ENCODE measurements around the gene GPR33. TPM values are rescaled to one million over a fixed set of nuclear protein-coding genes. Genes with fewer than 3 reads are reported as not detected.
"Not testable (repeated sequence)": the region's sequence is repeated elsewhere in the genome, so short reads cannot be mapped to it uniquely, and the experiment has no call there.

GPR33 gene
- total and polyA plus RNA-seq, 10 donors: not detected

DNA sequence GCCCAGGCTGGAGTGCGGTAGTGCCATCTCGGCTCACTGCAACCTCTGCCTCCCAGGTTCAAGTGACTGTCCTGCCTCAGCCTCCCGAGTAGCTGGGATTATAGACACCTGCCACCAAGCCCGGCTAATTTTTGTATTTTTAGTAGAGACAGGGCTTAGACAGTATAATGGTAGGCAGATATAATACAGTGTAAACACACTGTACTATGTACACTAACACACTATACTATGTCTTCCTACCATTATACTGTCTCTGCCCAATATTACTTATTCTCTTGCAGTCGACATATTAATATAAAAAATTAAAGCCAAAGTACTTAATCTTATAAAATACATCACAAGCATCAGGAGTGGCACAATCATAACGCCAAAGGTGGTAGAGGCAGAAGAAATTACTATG, 45.6 kb downstream of the GPR33 start:
- no peaks in the 10 kb centered on the region for H3K9me3 ChIP-seq
- peaks cover 0 to 20% (median 4%) of the 10 kb centered on the region in 6 donors for H3K36me3 ChIP-seq
- H3K4me3 ChIP-seq: no peak overlapping the region
- no peaks in the 10 kb centered on the region for H3K4me1 ChIP-seq
- no peaks in the 10 kb centered on the region for H3K27me3 ChIP-seq (replicated peaks in 1 of 7)
- DNase-seq: no peak
- WGBS, 5 donors: 91 to 96% (median 94%) methylated on average over 6 of the region's 6 CpGs
- no peak for TF ChIP-seq POLR2A (IDR thresholded peaks at IDR 0.05)
- TF ChIP-seq POLR2AphosphoS5 (IDR thresholded peaks at IDR 0.05): no peak
- TF ChIP-seq, protein P1, sequence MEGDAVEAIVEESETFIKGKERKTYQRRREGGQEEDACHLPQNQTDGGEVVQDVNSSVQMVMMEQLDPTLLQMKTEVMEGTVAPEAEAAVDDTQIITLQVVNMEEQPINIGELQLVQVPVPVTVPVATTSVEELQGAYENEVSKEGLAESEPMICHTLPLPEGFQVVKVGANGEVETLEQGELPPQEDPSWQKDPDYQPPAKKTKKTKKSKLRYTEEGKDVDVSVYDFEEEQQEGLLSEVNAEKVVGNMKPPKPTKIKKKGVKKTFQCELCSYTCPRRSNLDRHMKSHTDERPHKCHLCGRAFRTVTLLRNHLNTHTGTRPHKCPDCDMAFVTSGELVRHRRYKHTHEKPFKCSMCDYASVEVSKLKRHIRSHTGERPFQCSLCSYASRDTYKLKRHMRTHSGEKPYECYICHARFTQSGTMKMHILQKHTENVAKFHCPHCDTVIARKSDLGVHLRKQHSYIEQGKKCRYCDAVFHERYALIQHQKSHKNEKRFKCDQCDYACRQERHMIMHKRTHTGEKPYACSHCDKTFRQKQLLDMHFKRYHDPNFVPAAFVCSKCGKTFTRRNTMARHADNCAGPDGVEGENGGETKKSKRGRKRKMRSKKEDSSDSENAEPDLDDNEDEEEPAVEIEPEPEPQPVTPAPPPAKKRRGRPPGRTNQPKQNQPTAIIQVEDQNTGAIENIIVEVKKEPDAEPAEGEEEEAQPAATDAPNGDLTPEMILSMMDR (IDR thresholded peaks at IDR 0.05 in 8 of 11, conservative IDR thresholded peaks at IDR 0.05 in 3 of 11): no peak
- no peak overlapping the region for H3K27ac ChIP-seq
- intact Hi-C loops (cut with DNase I; ENCODE audit: low total_unique reads): no loop called here

DNA sequence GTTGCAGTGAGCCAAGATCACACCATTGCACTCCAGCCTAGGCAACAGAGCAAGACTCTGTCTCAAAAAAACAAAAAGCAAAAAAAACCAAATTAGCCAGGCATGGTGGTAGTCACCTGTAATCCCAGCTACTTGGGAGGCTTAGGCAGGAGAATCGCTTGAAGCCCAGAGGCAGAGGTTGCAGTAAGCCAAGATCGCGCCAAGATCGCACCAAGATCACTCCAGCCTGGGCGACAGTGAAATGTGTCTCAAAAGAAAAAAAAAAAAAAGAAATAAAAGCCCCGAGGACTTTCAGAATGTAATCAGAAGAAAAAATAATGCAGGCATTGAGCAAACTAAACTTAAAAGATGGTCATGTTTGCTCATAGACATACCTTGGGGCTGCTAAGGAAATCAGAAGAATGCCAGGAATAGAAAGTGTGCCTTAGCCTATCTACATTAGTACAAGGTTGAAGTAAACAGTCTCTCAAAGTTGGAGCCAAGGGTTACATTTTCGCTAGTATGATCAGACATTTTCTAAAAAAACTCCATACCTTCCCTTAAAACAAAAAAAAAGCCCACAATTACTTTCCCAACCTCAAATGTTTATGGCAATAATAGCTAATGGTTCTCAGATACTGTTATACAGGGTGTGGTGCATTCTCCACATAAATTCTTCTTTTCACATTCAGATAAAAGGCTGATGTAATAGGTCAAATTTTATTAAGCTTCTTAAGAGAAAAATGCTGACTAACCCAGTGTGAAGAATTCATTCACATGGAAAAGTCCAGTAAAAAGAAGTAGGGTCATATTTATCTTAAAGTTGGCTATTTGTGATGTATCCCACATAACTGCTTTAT, 46.3 kb downstream of the GPR33 start:
- DNase-seq: no peak
- no peaks in the 10 kb centered on the region for H3K27me3 ChIP-seq (replicated peaks in 1 of 7)
- no peaks in the 10 kb centered on the region for H3K9me3 ChIP-seq
- intact Hi-C loops (cut with DNase I; ENCODE audit: low total_unique reads): no loop called here
- no peak overlapping the region for H3K4me3 ChIP-seq
- H3K36me3 ChIP-seq: peaks cover 0 to 16% (median 4%) of the 10 kb centered on the region in 6 donors
- WGBS, 5 donors: 79 to 96% (median 93%) methylated on average over 7 of the region's 7 CpGs
- TF ChIP-seq, protein P1 (IDR thresholded peaks at IDR 0.05 in 8 of 11, conservative IDR thresholded peaks at IDR 0.05 in 3 of 11): no peak
- TF ChIP-seq POLR2A (IDR thresholded peaks at IDR 0.05) (no peak), POLR2AphosphoS5 (IDR thresholded peaks at IDR 0.05) (no peak)
- H3K4me1 ChIP-seq: no peaks in the 10 kb centered on the region
- H3K27ac ChIP-seq: no peak overlapping the region

DNA sequence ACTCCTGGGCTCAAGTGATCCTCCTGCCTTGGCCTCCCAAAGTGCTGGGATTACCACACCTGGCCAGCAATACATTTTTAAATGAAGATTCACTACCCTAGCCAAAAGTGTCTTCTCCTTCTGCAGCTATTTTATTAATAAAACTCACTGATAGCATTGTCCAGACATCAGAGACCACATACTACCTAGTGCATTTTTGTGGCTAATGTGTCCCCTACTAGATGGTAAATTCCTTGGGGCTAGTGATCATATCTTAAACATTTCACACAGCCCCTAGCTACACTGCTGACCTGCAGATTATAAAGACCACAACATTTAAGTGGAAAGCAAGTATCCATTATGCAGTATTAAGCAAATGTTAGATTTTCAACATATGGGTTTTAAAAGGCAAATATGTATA, 47.6 kb downstream of the GPR33 start:
- H3K9me3 ChIP-seq: no peaks in the 10 kb centered on the region
- no peak overlapping the region for H3K27ac ChIP-seq
- DNase-seq: no peak
- intact Hi-C loops (cut with DNase I; ENCODE audit: low total_unique reads): no loop called here
- H3K4me1 ChIP-seq: no peaks in the 10 kb centered on the region
- TF ChIP-seq POLR2A (IDR thresholded peaks at IDR 0.05) (no peak), POLR2AphosphoS5 (IDR thresholded peaks at IDR 0.05) (no peak)
- TF ChIP-seq, protein P1 (IDR thresholded peaks at IDR 0.05 in 8 of 11, conservative IDR thresholded peaks at IDR 0.05 in 3 of 11): no peak
- no peak overlapping the region for H3K4me3 ChIP-seq
- H3K27me3 ChIP-seq (replicated peaks in 1 of 7): no peaks in the 10 kb centered on the region
- H3K36me3 ChIP-seq: peaks cover 0 to 6% (median 0%) of the 10 kb centered on the region in 6 donors

DNA sequence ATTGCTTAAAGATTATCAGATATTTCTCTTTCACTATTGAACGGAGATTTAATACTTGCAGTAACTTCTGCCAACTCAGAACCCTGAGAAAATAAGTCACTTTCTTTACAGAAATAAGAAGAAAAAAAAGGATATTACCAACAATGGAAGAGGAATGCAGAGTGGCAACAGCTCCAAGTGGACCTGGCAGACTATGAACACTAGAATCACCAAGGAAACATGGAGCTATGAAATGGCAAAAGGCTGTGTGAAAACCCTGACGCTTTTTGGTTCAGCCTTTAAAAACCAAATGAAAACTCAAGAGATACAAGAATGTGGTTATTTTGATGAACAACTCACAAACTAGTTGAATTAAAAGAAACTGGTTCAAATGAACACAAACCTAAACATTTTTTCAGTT, 48.3 kb downstream of the GPR33 start:
- TF ChIP-seq, protein P1 (IDR thresholded peaks at IDR 0.05 in 8 of 11, conservative IDR thresholded peaks at IDR 0.05 in 3 of 11): no peak
- TF ChIP-seq POLR2A (IDR thresholded peaks at IDR 0.05) (no peak), POLR2AphosphoS5 (IDR thresholded peaks at IDR 0.05) (no peak)
- Histone ChIP-seq H3K4me3 (no peak overlapping the region), H3K4me1 (no peaks in the 10 kb centered on the region), H3K27ac (no peak overlapping the region), H3K27me3 (replicated peaks in 1 of 7) (no peaks in the 10 kb centered on the region), H3K36me3 (peaks cover 0 to 4% (median 0%) of the 10 kb centered on the region in 6 donors), H3K9me3 (no peaks in the 10 kb centered on the region)
- 88 to 100% (median 93%) methylated on average over 2 of the region's 2 CpGs for WGBS, 5 donors
- DNase-seq: no peak
- intact Hi-C loops (cut with DNase I; ENCODE audit: low total_unique reads): no loop called here

DNA sequence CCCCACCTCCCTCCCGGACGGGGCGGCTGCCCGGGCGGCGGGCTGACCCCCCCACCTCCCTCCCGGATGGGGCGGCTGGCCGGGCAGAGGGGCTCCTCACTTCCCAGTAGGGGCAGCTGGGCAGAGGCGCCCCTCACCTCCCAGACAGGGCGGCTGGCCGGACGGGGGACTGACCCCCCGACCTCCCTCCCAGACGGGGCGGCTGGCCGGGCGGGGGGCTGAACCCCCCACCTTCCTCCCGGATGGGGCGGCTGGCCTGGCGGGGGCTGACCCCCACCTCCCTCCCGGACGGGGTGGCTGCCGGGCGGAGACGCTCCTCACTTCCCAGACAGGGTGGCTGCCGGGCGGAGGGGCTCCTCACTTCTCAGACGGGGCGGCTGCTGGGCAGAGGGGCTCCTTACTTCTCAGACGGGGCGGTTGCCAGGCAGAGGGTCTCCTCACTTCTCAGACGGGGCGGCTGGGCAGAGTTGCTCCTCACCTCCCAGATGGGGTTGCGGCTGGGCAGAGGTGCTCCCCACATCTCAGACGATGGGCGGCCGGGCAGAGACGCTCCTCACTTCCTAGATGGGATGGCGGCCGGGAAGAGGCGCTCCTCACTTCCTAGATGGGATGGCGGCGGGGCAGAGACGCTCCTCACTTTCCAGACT, 50.7 kb downstream of the GPR33 start:
- H3K27ac ChIP-seq; intact Hi-C loops (cut with DNase I; ENCODE audit: low total_unique reads); H3K9me3 ChIP-seq; H3K4me3 ChIP-seq; H3K27me3 ChIP-seq (replicated peaks in 1 of 7); H3K36me3 ChIP-seq; H3K4me1 ChIP-seq: not testable (repeated sequence)
- 92 to 97% (median 94%) methylated on average over 9 to 42 of the region's 45 CpGs for WGBS, 5 donors
- peak; percentile 56 for DNase-seq
